Lower lobe of right lung (tissue), 2 donors: ENCODE measurements around the gene CECR2. TPM values are rescaled to one million over a fixed set of nuclear protein-coding genes. Genes with fewer than 3 reads are reported as not detected.
A peak's percentile ranks its signal among the peaks of the same experiment; 100 is the strongest.

ENCODE experiments used
- ATAC-seq, 2 donors: fragments of 200-7000 bp; cut with Tn5 transposase; one replicate each; pipeline ENCODE4 v1.9.1; 2020 to 2022; ENCODE audit warnings: mild to moderate bottlenecking in 2 of 2, moderate library complexity in 2 of 2
- DNase-seq: peaks from one replicate; pipeline ENCODE4 v3.0.0-alpha.2; 2020
- H3K27ac ChIP-seq: fragments of 200-600 bp; one replicate; pipeline ENCODE4 v1.8.0; 2022
- H3K27me3 ChIP-seq: fragments of 200-600 bp; one replicate; pipeline ENCODE4 v1.8.0; 2022; ENCODE audit warnings: low read depth
- H3K36me3 ChIP-seq: fragments of 200-600 bp; one replicate; pipeline ENCODE4 v1.8.0; 2022; ENCODE audit warnings: mild to moderate bottlenecking
- H3K4me1 ChIP-seq: fragments of 200-600 bp; one replicate; pipeline ENCODE4 v1.8.0; 2022
- H3K4me3 ChIP-seq: fragments of 200-600 bp; one replicate; pipeline ENCODE4 v1.8.0; 2022; ENCODE audit warnings: mild to moderate bottlenecking
- H3K9me3 ChIP-seq: fragments of 200-600 bp; one replicate; pipeline ENCODE4 v1.8.0; 2022
- CTCF ChIP-seq: fragments of 200-600 bp; IDR thresholded peaks from one replicate; pipeline ENCODE4 v1.8.0; 2022; ENCODE audit warnings: antibody characterized with exemption, mild to moderate bottlenecking
- intact Hi-C: fragments of 100-400 bp; cut with DNase I; formaldehyde crosslinking; loops from one replicate; pipeline ENCODE4 v1.11.0; 2022
- long read RNA-seq: library from polyadenylated mRNA; unstranded; transcript quantifications from one replicate; pipeline ENCODE4 v2.0.0, GENCODE V29; 2021
- total RNA-seq: library from RNA; stranded (reverse); fragmentation: NEBNext Ultra II Directional; extraction: Animal tissue kit (Norgen Biotek cat#: 25700); gene quantifications from one replicate; pipeline ENCODE4 v1.2.1, GENCODE V29; 2021
- donor health status: DM: no; HTN: yes; CAD: no; lungs with severe emphysema.

The CECR2 gene
- 10.9 TPM for total RNA-seq
- long read RNA-seq, partial matches to known transcripts, result 1 of 8 reads
- long read RNA-seq, other reads (novel, unspliced or antisense), result 7 of 8 reads

- intact Hi-C loops, result no loop called here
- no peak for TF ChIP-seq CTCF
- peak; percentile 68 for DNase-seq
- Histone ChIP-seq H3K4me1 (peaks cover 12% of the 10 kb centered on the region), H3K36me3 (no peaks in the 10 kb centered on the region), H3K27me3 (peaks cover 23% of the 10 kb centered on the region), H3K4me3 (peak within 1 kb of the TSS; percentile 65), H3K27ac (peak within 1 kb of the TSS; percentile 84), H3K9me3 (no peaks in the 10 kb centered on the region)
- ATAC-seq, result peak; percentile 36 to 43
These were observed at the start of gene CECR2 for GRCh38 chr22:17369439-17370025. Gene CECR2 (plus strand): TSS chr22:17369460. CDS start chr22:17369784, 324 bp downstream.

GRCh38 chr22:17319546-17319945 lies 49.7 kb upstream of the CECR2 start:
- no peak for TF ChIP-seq CTCF
- no peaks in the 10 kb centered on the region for H3K27me3 ChIP-seq
- no peaks in the 10 kb centered on the region for H3K4me1 ChIP-seq
- no peaks in the 10 kb centered on the region for H3K36me3 ChIP-seq
- H3K4me3 ChIP-seq, result no peak overlapping the region
- H3K27ac ChIP-seq, result no peak overlapping the region
- DNase-seq (no peak), ATAC-seq (no peak)
- intact Hi-C loops, result no loop called here
- no peaks in the 10 kb centered on the region for H3K9me3 ChIP-seq

- H3K4me3 ChIP-seq, result no peak overlapping the region
- no peaks in the 10 kb centered on the region for H3K27me3 ChIP-seq
- no peak for TF ChIP-seq CTCF
- ATAC-seq, result no peak
- no peaks in the 10 kb centered on the region for H3K9me3 ChIP-seq
- no peaks in the 10 kb centered on the region for H3K36me3 ChIP-seq
- H3K27ac ChIP-seq, result no peak overlapping the region
- DNase-seq, result no peak
- H3K4me1 ChIP-seq, result no peaks in the 10 kb centered on the region
- intact Hi-C loops, result no loop called here
These were observed 46.7 kb upstream of the CECR2 start for GRCh38 chr22:17322511-17322910.

GRCh38 chr22:17331690-17332089 lies 37.6 kb upstream of the CECR2 start:
- DNase-seq, result no peak
- no peak for ATAC-seq
- Histone ChIP-seq H3K27ac (no peak overlapping the region), H3K9me3 (no peaks in the 10 kb centered on the region), H3K4me3 (no peak overlapping the region), H3K27me3 (no peaks in the 10 kb centered on the region), H3K36me3 (no peaks in the 10 kb centered on the region), H3K4me1 (no peaks in the 10 kb centered on the region)
- TF ChIP-seq CTCF, result no peak
- intact Hi-C loops, result no loop called here

GRCh38 chr22:17332109-17332800 lies 37.0 kb upstream of the CECR2 start:
- Histone ChIP-seq H3K4me3 (no peak overlapping the region), H3K4me1 (no peaks in the 10 kb centered on the region), H3K9me3 (no peaks in the 10 kb centered on the region), H3K27me3 (no peaks in the 10 kb centered on the region), H3K27ac (no peak overlapping the region), H3K36me3 (no peaks in the 10 kb centered on the region)
- DNase-seq (no peak), ATAC-seq (no peak)
- no peak for TF ChIP-seq CTCF
- intact Hi-C loops, result no loop called here
